Bone marrow (tissue), 2 donors: ENCODE measurements around the gene C1QTNF7.
A peak's percentile ranks its signal among the peaks of the same experiment; 100 is the strongest.

ENCODE experiments used
- DNase-seq, 2 donors: peaks; one replicate each; lab custom pipeline; 2025; lab: John Stamatoyannopoulos, UW

Gene C1QTNF7

GRCh38 chr4:15414551-15415091 is 13.2 kb upstream of the C1QTNF7 start:
- peak in 1 of 2 donors; percentile 55 for DNase-seq

GRCh38 chr4:15416357-15417232 is 11.2 kb upstream of the C1QTNF7 start:
- no peak for DNase-seq

GRCh38 chr4:15417233-15417660 is 10.6 kb upstream of the C1QTNF7 start:
- no peak for DNase-seq

DNA sequence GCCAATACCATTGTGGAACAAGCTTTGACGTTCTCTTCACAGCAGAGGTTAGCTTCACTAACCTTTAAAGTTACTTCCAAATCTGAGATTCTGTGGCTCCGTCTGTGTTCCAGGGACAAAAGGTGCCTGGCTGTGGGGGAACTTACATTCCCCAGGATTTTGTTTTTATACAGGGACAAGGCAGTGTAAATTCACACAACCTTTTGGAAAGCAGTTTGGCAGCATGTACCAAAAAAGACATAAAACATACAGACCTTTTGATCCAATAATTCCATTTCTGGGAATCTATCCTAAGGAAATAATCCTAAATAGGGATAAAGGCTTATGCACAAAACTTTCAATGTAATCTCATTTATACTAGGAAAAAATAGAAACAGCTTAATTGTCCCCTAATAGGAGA is 8.9 kb upstream of the C1QTNF7 start:
- no peak for DNase-seq

DNA sequence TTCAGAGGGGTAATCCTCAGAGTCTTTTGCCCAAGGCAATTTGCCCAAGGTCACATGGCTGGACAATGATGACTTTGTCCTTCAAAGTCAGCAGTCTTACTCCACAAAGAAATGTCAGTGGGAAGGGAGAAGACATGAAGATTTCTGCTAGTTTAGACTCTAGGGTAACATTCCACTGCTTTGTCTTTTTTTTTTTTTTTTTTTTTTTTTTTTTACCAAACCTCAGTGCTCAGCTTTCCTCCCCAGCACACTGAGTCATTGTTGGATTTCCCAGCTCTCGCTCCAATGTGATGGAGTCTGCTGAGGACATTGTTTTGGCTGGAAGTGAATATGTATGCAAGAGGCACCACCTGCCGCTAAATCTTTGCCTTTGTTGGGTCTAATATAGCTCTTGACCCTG is 7.2 kb upstream of the C1QTNF7 start:
- no peak for DNase-seq

DNA sequence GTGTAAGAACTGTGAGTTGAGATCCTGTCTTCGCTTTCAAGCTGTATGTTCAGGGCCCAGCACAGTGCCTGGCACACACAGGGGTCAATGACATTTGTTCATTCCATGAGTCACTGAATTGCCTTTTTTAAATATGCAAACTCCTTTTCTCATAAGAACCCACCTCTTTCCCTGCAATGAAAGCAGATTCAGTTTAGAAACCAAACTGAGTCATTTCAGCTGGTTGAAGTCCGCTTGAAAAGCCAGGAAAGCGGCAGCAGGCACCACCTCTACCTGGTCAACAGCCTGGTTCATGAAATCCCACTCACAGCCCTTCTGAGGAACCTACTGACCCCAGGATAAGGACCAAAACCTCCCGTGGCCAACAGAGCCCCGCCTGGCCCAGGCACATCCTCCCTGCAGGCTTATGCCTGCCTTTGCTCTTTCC is 4.5 kb upstream of the C1QTNF7 start:
- no peak for DNase-seq

- DNase-seq = no peak
These were observed 2.3 kb upstream of the C1QTNF7 start for GRCh38 chr4:15425520-15425919.

DNA sequence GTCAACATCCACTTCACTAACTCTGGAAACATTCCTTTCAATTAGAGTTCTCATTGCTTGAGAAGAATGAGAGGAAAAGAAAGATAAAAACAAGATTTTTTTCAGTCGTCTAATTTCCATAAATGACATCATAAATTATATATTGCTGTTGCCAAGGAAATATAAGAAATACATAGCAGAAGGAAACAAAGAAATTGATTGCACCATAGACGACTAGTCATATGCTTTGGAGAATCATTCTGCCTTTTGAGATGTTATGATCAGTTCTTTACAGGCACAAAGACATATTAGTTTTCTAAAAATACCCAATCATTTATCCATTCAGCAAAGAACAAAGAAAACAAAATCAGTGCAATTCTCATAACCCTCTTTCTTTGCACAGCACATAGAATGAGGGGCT is 672 bp upstream of the C1QTNF7 start:
- no peak for DNase-seq

GRCh38 chr4:15428611-15429010 is 778 bp downstream of the C1QTNF7 start:
- no peak for DNase-seq

DNA sequence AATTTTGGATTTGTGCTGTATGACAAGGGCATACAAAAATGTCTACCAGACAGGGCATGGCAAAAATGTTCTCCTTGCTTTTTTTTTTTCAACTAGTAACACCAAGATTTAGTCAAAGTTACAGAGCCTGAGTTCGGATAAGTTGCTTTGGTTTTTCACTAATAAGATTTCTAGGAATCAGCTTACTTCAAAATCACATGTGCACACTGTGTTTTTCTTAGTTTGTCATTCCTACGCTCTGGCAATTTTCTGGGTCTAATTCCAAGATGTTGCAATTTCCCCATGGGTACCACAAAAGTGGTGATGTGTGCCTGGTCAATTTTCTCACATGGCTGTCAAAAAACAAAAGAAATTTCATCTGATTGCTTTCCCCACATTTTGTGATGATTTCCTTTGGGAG is 6.3 kb downstream of the C1QTNF7 start:
- no peak for DNase-seq

DNA sequence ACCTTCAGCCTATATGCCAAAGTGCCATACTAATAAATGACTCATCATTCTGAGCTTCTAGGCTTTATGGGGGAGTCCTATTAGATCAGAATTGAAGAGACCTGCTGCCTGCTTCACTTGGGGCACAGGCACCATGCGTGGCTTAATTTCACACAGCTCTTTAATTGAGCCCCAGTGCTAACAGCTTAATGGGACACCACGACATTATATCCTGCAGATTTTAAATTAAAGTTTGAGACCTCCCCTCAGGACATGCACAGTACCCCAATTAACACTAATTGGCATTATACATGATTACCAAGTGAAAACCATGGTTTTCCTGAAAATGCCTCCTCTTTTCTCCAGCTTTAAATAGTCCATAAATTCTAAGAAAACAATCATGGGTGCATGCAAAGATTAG is 6.8 kb downstream of the C1QTNF7 start:
- no peak for DNase-seq

DNA sequence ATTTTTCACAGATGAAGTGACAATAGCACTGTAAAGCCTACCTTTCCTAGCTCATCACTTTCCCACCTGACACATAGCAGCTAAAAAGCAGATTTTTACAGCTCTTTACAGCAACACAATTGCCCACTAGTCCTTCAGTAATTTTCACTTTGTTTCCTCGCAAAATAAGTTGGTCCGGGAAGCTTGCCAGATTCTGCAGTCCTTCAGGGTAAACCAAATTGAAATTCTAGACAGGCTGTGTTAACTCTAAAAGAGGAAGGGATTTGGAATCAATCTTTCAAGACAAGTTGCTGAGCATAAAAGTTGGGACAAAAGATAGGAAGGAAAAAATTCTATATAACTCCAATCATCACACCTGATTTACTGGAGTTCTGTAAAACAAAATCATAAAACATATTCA is 8.7 kb downstream of the C1QTNF7 start:
- DNase-seq = no peak

- no peak for DNase-seq
These were observed 11.2 kb downstream of the C1QTNF7 start for GRCh38 chr4:15438939-15439524.

GRCh38 chr4:15443371-15444160 is 15.7 kb downstream of the C1QTNF7 start:
- DNase-seq = no peak

DNA sequence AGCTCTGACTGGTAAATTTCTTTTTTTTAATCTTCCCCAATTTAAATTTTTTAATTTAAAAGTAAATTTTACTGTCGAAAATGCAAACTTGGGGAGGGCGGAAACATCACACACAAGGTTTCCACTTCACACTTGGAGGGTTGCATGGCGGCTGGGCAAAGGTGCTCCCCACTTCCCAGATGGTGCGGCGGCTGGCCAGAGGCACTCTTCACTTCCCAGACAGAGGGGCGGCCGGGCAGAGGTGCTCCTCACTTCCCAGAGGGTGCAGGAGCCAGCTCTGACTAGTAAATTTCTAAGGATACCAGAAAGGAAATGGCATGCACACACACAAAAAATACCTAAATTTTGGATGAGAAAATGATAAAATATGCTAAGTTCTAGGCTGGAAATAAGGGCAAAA is 16.4 kb downstream of the C1QTNF7 start:
- DNase-seq = no peak

DNA sequence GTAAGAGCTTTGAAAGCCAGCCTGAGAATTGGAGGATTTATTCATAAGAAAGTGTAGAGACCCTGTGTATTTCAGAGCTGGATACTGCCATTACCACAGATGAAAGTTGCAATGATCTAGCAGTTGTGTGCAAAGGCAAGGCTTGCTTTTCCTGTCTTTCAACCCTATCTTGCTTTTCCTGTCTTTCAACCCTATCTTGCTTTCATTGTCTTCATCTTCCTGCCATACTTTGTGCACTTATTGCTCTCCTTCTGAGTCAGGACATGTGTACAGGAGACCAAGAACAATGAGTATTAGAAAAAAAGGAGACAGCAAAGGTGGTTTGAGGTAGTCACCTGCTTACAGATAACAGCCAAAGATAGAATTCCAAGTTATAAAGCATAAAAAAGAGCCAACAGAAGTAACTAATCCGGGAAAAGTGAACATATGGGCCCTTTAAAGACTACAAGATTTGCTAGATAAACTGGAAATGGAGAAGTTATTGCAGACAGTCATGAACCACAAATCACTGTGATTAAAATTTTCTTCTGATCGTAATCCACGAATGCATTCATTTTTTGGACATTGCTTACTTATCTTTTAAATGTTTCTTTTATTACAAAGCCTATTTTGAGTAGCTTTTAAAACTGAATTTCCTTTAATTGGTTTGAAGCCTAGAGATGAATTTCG is 17.2 kb downstream of the C1QTNF7 start:
- DNase-seq = no peak

DNA sequence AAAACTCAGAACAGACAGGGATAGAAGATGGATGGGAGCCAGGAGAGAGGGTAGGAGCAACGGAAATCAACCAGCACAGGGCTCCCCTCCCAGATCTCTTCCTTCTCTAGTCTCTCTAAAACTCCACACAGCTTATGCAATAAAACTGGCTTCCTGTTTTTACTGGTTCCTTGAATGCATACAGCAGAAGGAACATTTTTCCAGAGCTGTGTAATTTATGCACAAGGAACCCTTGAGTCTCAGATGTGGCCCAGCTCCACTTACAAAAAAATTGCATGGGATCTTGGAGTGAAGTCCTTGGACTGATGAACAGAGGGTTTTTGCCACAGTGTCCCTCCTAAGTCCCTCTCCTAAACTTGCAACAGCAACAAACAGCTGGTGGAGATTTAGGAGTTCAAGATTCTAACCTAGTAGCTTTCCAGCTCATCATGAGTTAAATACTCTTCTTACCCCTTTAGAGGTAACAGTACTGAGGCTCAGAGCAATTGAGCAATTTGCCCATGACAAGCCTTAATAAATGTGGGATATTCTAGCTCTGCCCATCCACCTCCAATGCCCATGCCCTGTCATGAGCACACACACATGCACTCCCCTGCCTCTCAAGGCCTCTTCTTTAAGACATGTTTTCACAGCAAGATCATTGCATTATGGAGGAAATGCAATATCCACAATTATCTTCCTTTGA is 23.5 kb downstream of the C1QTNF7 start:
- DNase-seq = no peak

DNA sequence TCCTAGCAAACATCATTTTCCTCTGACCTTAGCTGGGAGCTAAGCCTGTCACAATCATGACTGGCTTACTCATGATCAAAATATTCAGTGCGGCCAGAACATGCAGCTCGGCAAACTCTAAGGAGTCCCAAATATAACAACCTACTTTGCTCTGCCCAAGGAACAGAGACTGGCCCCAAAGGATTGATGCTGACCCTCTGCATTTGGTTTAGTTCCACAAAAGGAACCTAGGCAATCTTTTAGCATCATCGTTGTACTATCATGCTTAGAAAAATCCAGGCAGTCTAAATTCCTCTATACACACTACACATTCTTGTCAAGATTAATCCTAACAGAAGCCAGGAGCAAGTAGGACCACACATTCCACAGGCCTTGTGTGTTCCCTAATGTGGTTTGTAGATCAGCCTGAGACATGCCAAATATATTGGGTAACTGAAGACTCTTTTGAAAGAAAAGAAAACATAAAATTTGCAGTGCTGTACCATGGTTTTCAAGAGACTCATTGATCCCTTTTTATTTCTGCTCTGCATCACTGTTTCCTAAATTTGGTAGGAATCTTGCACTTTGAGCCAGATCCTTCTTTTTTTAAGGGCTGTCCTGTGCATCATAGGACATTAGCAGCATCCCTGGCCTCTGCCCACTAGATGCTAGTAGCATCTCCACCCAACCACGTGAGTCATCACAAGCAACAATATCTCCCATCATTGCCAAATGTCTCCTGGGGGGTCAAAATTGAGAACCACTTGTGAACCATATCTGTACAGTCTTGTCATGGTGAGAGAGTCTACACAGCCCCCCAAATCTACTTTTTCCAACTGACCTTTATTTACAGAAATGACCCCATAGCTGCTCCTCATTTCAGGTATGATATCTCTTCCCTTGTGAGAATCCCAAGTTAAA is 24.3 kb downstream of the C1QTNF7 start:
- DNase-seq = no peak

DNA sequence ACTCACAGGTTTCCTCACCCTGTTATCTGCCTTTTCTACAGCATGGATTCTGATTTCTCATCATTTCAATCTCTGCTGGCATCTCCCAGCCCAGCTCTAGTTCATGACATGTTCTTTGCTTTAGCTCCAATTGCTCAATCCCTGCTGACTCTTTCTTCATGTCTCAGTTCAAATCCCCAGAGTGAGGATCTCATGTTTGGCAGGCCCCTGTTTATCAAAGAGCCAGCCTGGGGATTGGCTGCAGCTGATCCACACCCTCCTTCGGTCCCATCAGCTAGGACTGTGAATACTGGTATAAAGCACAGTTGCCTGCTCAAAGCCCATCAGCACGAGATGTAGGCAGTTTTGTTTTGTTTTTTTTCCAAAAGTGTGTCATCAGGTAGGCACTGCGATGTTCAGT is 27.5 kb downstream of the C1QTNF7 start:
- DNase-seq = no peak
